SIG-M5 treated with dmso at 0.1 percent for 504 hours (cell line): ENCODE results near the gene AUTS2.
A peak's percentile ranks its signal among the peaks of the same experiment; 100 is the strongest.

Source experiments
- DNase-seq: peaks from one replicate; lab custom pipeline; 2025; ENCODE audit not compliant: unreplicated experiment; lab: John Stamatoyannopoulos, UW

Gene AUTS2

DNA sequence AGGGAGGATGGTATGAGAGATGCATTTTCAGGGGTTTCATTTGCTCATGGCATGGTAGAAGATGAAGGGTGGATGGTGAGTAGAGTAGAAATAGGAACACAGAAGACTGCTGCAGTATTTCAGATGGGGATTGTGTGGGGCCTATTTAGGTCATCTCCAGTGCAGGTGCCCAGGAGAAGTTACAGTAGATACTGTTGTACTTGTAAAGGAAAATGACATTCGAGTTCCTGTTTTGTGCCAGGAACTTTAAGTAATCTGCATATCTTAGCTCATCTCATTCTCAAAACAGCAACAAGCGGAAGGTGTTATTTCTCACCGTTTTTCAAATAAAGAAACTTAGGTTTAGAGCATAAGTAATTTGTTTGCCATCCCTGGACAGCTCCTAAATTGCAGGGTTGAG lies 156.2 kb downstream of the AUTS2 start:
- no peak for DNase-seq

DNA sequence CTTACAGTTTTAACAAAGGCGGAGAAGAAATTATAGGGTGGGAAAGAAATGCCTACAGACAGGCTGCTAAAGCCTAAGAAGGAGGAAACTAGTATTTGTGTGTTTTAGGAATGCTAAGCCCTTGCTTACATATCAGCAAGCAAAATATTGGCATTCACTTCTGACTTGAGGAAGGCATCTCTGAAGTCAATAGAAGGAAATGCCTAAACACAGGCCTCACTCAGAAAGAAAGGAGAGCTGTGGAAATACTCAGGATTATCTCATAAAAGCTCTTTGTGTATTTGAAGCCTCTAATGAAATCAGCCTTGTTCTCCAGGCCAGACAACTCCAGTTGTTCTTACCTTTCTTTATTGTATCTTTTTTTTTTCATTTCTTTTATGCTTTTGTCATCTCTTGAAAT lies 158.0 kb downstream of the AUTS2 start:
- DNase-seq: no peak

DNA sequence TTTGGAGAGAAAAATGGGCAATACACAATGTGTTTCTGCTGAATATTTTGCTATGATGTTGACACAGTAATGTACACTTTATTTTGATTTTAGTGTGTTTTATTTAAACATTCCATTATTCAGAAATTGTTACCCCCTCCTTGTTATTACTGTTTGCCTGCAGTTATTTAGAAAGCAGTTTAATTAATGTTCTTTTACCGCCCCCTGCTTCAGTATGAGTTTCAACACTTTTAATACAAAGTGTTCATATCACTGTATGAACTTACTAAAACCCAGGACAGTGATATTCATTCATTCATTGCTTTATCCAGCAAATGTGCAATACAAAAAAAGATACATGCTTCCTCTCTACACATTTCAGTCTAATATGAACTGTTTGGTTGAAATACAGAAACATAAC lies 159.3 kb downstream of the AUTS2 start:
- no peak for DNase-seq

DNA sequence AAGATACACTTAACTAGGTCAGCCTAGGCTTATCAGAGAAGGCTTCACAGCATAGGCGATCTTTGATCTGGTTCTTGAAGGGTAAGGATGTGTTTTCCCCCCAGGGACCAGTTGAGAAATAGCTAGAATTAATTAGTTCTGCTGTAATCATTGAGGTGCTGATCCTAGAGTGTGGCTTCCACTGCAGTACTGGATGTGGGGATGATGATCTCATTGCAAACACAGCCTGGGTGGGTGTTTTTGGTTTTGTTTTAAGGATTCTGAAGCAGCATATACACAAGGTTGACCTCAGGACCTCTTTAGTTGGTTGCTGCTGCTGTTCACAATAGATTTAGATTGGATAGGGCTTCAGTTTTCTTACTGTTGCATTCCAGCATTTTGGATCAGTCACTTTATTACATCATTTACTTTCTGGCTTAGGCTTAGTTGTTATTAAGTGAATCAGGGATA lies 159.7 kb downstream of the AUTS2 start:
- DNase-seq: no peak

DNA sequence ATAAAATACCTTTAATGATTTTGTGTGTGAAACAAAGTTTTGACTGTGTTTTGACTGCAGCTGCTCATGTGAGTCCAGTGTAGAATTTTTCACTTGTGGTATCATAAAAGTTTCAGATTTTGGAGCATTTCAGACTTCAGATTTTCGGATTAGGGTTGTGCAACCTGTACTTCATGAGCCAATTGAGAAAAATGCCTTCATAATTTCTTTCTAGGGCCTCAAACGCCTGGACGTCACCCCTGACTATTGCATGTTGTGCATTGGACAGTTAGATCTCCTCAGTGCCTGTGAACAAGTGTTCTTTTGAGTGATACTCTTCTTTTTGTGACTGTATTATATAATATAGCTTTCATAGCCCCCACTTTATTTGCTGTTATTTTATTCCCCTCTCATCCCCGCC lies 161.1 kb downstream of the AUTS2 start:
- DNase-seq: no peak

DNA sequence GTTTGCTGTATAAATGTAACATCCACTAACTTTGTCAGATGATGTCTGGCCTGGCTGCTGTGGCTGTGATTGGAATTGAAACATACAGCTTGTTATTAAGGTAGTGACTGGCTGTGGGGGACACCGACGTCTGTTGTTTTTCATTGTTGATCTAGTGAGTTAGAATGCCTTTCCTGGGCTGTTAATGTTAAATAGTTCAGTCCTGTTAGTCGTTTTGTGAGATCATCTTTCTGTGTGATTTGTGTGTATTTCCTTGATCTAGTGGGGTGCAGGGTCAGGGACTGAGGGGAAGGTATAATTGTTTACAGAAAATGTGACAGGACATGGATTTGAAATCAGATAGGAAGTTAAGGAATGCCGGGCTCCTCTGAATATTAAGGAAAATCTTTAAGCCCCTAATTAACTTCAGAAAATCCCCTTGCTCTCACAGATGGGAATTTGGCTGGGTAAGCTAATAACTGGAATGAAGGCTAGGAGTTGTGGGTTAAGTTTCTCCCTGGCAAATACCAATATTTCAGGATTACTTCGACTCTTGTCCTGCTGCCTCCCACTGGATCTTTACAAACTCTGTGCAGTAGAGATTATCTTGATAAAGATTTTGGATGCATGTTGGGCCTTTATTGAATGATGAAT lies 163.1 kb downstream of the AUTS2 start:
- no peak for DNase-seq

DNA sequence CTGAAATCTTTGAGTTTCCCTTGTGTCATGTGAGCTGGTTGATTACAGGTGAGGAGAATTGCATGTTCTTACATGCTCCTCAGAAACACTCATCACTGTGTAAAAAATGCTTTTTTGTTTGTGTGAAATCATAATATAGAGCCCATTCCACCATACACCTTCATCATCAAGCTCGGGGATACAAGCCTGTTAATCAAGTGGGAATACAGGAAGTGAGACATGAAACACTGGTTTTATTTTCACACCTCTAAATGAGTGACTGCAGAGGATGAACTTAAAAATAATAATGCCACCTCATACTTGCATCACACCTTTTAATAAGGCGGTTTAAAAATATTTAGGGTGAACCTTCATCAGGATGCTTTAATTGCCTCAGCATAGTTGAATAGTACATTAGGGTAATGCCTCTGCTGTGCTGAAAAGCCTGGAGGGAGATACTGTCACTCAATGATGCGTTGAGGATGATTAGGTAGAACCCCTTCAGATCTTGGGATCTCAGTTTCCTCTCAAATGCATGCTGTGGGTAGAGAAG lies 164.6 kb downstream of the AUTS2 start:
- no peak for DNase-seq

DNA sequence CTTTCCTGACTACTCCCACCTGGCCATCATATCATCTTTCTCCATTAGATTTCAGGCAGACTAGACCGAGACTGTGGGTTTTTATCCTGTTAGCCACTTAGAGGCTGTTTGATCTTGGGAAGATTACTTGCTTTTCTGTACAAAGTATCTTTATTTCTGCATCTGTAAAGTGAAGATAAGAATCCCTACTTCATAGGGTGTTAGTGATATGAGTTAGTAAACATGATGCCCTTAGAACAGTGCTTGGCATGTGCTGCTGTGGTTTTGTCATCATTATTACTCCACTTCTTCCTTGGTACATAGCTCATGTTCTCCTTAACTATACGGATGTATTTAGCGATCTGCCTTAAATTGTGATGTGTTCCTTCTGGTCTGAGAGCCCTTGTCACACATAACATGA lies 165.2 kb downstream of the AUTS2 start:
- DNase-seq: no peak

DNA sequence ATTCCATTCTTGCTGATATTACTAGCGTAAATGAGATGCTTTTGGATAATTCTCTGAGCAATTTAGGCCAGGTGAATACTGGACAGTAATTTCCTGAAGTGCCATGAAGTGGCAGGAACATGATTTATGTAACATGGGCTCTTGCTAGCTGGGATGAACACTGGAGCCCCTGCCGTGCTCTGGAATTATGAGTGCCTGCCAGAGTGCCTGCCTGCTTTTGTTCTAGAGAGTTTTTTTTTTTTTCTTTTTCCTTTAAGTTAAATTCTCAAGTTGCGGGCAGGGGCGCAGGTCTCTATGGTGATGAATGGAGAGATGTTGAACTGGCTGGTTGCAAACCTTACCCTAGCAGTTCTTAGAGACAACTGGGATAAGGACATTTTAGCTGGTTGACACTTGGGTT lies 165.9 kb downstream of the AUTS2 start:
- no peak for DNase-seq

DNA sequence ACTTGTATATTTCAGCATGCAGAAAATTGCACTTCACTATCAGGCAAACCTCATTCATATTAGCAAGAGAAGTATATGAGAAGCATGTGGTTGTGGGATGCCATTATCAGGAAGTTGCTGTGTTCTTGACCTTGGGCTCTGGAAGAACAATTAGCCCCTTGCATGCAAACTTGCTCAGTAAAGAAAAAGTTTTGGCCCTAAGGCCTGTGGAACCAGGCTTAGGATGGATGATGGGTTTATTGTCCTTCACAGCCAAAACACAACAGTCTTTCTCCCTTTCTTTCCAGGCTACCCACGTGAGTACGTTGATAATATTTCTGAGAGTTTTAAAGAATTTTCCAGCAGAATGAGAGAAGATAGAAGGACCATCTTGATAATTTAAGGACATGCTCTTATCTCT lies 166.4 kb downstream of the AUTS2 start:
- DNase-seq: no peak

DNA sequence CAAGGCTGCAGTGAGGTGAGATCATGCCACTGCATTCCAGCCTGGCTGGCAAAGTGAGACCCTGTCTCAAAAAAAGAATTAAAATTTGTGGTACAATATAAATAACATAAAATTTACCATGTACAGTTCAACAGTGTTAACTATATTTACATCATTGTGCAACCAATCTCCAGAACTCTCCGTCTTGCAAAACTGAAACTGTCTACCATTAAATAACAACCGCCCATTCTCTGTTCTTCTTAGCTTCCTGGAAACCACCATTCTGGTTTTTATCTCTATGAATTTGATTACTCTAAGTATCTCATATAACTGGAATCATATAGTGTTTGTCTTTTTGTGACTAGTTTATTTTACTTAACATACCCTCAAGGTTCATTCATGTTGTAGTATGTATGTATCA lies 167.6 kb downstream of the AUTS2 start:
- DNase-seq: no peak

DNA sequence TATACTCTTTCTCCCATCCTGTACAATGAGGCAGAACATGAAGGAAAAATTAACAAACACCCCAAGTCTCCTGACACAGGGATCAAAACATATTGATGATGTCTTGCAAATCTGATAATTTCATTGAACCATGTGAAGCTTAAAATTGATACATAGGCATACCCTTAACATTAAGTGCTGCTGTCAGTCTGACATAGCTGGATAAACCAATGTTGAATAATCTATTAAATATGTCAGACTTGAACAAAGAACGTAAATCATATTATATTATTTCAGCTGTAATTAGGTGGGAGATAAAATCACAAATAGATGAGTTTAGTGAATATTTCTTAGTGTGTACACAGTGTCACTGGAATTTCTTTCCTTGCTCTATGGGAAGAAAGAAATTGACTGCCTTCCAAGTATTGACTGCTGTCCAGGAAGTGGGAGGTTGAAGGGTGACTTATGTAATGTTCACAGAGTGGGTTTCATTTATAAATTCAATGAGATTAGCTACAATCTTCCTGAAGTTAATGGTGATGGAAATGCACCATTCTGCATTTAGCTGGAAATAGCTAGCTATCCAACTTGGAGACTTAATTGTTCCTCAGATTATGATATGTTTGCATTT lies 170.8 kb downstream of the AUTS2 start:
- no peak for DNase-seq

DNA sequence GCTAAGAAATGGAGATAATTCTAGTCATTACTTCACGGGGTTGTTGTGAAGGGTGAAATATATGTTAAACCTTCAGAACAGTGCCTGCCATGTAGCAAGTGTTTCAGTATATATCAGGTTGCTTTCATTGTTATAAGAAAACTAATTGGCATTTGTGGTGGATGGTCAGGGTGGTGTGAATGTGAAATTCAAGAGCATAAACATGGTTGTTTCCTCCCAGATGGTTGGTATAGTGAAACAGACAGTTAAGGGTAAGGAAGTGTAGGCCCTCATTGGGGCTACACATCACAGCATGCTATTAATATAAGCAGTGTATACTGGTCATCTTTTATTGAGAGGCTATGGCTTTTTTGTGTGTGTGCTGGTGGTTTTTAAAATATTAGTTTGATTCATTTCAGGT lies 171.6 kb downstream of the AUTS2 start:
- DNase-seq: no peak

DNA sequence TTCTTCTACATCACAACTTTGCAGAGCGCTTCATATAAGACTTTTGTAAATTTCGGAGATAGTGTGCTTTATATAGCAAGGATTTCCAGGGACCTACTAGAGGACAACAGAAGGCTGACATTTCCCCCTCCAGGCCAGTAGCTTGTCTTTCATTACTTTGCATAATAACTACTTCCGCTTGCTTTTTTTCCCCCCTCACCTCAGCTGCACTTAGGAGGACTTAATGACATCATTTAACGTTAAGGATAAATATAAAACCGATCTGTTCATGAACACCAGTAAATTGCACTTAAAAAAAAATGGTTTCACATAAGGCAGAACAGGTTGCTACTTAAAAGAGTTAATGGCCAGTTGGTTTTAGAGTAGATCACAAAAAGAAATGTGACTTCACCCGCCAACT lies 172.3 kb downstream of the AUTS2 start:
- DNase-seq: no peak

DNA sequence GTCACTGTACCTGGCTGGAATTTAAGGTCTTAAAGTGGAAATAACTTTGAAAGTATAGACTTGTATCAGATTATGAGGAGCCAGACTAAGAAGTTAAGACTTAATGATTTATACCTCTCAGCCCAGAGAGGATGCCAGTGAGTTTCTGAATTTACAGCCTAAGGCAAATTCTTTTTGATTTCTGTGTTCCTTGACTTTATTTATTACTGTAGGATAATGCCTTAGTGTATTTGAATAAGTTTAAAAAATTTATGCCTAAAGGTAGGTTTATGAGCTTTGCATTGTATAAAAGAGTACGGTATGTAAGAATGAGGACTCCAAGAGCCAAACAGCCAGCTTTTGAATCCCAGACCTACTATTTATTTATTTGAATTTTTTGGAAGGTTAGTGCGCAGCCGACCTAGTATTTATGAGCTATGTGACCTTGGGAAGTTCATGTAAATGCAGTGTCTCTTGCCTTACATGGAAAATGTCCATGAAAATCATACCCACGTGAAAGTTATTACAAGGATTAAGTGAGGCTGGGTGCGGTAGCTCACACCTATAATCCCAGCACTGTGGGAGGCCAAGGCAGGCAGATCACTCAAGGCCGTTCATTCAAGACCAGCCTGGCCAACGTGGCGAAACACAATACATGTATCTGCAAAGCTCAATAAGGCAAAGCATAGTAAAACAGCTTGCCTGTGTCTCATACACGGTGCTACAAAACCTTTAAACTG lies 174.6 kb downstream of the AUTS2 start:
- no peak for DNase-seq

DNA sequence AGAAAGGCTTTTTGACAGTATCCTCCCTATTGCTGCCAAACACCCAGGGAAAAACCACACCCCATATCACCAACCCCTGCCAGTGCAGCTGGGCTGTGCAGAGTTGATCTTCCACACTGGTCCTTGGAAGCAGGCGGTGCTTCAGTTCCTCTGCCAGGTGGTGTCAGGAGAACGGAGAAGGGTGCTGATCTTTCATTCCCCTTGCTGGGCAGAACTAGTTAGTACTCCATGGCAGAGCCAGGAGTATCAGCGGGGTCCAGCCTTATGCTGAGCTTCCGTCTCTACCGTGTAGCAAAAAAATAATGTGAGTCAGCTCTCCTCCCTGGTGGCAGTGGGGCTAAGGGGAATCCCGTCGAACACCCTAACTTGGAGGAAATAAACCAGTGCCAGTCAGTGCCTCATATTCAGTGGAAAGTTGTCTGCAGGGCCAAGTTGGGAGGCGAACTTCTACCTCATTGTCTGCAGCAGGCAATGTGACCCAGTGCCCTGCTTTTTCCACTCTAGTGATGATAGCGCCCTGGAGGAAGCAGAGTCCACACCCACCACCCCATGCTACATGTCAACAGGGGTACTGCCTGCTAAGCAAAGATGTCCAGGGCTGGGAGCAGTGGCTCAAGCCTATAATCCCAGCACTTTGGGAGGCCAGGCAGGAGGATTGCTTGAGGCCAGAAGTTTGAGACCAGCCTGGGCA lies 175.4 kb downstream of the AUTS2 start:
- DNase-seq: no peak

DNA sequence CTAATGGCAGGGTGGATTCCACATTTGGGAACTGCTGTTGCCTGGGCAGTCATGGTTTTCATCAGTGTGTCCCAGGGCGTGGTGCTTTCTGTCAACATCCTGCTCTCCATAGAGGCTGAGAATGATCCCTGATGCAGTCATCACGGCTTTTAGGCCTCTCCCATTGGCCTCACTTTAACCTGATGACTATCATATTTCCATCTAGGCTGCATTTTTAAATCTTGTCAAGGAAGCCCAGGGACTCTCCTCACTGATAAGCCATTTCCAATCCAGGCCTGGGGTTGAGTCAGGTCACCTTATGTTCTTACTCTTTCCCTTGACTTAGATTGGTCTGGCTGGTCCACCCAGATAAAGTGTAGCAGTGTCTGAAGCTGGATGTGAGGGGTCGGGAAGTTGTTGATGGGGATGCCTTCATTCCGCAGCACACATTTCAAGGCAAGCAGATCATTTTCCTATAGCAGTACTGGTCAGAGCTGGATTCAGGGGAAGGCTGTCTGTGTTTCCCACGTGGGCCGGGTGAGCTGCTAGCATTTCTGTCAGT lies 177.0 kb downstream of the AUTS2 start:
- DNase-seq: peak; percentile 18

DNA sequence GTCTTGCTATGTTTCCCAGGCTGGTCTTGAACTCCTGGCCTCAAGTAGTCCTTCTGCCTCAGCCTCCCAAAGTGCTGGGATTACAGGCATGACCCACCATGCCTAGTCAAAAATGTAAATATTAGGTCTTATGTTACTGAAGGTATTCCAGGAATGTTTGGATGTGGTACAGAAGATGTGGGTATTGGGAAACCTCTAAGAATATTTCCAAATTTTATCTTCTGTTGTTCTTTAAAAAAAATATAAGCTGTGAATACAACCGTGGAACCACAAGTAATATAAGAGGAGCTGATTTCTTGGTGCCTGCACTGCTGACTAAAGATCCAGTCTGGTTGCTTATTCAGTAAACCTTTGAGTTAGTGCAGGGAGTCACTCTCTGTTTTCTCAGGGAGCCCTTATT lies 178.3 kb downstream of the AUTS2 start:
- DNase-seq: no peak

DNA sequence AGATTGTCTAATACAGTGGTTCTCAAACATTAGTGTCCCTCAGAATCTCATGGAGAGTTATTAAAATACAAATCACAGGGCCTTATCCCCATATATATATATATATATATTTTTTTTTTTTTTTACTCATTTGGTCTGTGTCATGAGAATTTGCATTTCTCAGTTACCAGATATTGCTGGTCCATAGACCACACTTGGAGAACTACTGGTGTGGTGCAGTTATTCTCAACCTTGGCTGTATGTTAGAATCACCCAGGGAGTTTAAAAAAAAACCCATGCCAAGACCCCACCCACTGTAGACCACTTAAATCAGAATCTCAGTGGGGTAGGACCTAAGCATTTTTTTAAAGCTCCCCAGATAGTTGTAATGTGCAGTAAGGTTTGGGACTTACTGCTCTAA lies 179.9 kb downstream of the AUTS2 start:
- DNase-seq: no peak

DNA sequence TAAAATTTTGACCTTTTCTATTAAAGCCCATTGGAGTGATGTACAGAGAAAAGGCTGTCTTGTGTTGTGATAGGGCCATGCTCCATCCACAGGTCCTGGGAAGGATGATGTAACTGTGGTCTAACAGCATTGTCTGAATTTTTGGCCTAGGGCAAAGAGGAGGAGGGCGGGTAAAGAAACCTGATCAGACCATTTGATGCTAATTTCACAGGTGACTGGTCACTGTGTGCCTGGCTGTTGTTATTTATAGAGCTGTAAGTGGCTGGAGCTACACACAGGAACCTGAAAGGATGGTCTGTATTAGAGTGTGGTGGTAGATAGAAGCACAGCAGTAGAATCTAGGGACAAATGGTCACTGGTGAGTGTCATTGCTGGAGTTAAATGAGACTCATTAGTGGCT lies 182.1 kb downstream of the AUTS2 start:
- DNase-seq: peak; percentile 62

DNA sequence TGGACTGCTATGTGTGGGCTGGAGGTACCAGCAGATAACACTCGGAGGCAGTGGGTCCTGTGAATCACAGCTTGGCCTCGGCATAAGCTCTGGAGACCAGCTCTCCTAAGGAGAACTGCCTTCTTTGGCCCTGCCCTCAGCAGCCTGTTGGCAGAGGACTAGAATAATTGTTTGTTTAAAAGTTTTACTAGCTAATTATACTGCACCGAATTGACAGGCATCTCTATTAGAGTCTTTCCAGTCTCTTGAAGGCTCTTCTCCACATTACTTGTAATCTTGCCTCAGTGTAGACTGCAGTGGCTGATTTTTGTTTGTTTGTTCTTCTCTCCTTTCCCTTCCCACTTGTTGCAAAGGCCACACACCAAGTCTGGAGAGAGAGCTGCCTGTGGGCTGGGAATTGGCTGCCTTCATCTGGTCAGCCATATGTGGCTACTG lies 183.2 kb downstream of the AUTS2 start:
- no peak for DNase-seq
